ENCODE results near the gene LIPC.

The LIPC gene

GRCh38 chr15:58538225-58538727, 106.5 kb downstream of the LIPC start:
- DNase-seq (ENCODE audit: low read depth in 2 of 2), result no peak

GRCh38 chr15:58538901-58539300, 107.1 kb downstream of the LIPC start:
- DNase-seq (ENCODE audit: low read depth in 2 of 2), result no peak

DNA sequence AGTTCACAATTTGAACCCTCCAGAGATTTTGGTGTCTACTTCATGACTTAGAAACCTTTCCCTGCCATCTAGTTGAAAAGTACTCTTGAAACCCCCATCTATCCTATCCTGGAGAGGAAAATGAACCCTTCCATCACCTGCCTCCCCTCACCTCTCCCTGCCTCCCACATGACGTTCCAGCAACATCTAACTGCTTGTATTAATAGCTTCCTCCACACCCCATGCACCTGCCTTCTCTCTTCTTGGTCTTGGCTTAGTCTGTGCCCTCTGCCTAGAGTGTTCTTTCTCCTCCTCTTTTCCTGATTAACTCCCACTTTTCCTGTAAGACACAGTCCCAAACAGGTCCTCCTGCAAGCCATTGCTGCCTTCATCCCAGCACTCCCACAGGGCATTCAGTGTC, 107.8 kb downstream of the LIPC start:
- no peak for DNase-seq (ENCODE audit: low read depth in 2 of 2)

DNA sequence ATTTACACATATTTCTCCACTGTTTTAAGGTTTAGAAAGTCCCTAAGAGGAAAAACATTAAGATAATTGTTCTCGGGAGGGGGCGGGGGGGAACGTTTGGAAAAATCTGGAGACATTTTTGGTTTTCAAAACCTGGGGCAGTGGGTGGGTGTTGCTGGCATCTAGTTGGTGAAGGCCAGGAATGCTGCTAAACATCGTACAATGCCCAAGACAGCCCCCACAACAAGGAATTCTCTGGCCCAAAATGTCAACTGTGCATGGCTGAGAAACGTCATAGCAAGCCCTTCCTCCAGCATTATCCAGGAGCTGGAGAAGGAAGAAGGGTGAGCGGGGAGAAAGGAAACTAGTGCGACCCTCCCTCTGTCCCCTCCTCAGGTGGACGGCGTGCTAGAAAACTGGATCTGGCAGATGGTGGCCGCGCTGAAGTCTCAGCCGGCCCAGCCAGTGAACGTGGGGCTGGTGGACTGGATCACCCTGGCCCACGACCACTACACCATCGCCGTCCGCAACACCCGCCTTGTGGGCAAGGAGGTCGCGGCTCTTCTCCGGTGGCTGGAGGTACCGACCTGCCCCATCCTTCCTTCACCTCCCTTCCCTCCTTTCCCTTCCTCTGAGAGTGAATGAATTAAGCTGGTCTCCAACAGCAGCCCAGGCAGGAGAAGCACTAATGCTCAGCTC, 109.8 kb downstream of the LIPC start:
- no peak for DNase-seq (ENCODE audit: low read depth in 2 of 2)

GRCh38 chr15:58543664-58544335, 112.0 kb downstream of the LIPC start:
- no peak for DNase-seq (ENCODE audit: low read depth in 2 of 2)

DNA sequence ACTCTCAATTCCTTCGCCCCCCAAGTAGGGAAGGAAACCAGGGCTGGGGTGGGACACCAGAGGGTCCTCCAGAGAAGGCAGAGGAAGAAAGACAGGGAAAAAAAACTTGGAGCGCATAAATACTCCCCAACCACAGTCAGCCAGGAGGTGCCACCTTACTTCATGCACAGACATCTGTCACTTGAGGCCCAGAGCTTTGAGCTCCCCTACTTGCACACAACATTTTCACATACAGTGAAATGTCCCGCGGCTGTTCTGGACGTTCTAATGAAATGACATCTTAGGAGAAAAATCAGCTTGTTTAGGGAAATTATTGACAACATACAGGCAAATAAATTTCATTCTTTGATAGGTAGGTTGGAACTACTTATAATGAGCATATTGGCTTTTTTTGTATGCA, 113.0 kb downstream of the LIPC start:
- DNase-seq (ENCODE audit: low read depth in 2 of 2), result no peak

- DNase-seq (ENCODE audit: low read depth in 2 of 2), result peak; percentile 11 to 18
Observed at GRCh38 chr15:58545307-58546065, 113.7 kb downstream of the LIPC start.

DNA sequence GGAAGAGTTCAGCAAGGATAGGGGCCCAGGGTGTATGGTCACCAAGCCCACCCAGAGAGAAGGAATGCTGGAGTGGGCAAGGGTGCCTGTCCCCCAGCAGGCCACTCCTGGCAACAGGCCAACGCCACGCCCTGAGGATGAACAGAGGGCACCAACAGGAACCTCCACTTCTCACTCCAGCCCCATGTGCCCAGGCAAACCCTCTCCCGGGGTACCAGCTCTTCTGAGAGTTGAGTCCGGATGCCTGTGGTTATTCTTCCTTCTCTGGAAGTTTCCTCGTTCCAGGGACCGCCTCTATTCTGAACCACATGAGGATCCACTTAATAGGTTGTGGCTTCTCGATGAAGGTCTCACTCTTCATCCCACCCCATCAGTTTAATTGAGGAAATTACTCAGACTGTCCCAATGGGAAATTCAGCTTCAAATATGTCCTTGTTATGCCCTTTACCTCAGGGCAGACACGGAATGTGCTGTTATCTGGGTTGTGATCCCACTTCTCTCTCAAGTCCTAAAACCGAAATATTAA, 114.3 kb downstream of the LIPC start:
- no peak for DNase-seq (ENCODE audit: low read depth in 2 of 2)

GRCh38 chr15:58546635-58547627, 115.1 kb downstream of the LIPC start:
- no peak for DNase-seq (ENCODE audit: low read depth in 2 of 2)

DNA sequence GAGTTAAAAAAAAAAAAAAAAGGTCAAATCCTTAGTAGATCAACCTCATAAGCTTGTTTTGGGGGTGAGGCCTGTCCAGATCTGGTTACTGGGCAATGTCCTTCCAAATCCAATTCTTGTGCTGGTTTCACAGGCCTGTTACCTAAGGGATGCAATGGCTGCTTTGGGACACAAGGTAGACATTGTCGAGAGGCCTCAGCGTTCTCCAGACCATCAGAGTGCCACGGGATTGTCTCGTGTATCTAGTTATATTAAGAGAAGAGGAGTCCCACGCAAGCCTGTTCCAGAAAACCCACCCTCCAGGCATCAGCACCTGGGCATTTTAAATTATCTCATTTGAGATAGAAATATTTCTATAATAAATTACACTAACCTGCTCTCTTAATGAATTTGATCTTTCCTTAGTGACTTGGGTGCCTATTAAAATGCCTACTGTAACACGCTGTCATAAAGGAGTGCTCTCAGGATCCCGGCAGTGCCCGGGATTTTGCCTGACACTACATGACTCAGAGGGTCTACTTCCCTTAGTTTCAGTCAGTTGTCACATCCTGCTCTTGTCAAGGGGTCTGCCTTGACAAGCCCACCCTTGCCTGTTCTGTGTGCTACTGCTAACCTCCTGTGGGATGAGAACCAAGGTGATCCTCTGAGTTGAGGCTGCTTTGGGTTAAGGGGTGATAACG, 116.0 kb downstream of the LIPC start:
- no peak for DNase-seq (ENCODE audit: low read depth in 2 of 2)

GRCh38 chr15:58548308-58549012, 116.7 kb downstream of the LIPC start:
- no peak for DNase-seq (ENCODE audit: low read depth in 2 of 2)

DNA sequence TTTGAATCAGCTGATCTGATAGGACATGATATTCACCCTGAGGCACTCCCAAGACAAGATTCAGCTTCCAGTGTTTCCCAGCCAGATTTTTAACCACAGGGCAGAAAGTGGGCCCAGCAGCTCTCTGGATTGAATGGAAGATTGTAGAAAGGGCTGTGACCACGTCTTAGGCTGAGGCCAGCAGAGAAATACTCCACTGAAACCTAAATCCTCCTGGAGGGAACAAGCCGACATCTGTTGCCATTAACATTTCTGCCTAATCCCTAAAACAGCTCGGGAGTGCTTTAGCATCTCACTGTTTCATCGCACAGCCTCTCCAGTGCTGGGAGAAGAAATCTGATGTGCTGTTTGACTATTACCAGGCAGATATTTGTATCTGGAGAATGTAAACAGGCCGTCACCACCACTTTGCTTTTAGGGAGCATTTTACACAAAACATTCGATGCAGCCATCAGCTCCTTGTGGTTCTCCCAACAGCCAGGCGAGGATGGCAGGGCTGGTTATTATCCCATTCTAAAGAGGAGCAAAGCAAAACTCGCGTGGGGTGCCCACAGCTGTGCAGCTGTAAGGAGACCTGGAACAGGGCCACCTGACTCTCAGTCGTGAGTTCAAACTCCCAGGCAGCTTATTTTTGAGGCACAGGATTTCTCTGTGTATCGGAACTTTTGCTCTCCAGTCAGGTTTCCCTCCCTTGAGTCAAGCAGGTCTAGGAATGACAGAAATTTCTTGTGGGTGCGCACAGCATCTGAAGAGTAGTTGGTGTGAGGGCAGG, 117.4 kb downstream of the LIPC start:
- DNase-seq (ENCODE audit: low read depth in 2 of 2), result no peak

GRCh38 chr15:58549785-58550074, 117.9 kb downstream of the LIPC start:
- no peak for DNase-seq (ENCODE audit: low read depth in 2 of 2)

DNA sequence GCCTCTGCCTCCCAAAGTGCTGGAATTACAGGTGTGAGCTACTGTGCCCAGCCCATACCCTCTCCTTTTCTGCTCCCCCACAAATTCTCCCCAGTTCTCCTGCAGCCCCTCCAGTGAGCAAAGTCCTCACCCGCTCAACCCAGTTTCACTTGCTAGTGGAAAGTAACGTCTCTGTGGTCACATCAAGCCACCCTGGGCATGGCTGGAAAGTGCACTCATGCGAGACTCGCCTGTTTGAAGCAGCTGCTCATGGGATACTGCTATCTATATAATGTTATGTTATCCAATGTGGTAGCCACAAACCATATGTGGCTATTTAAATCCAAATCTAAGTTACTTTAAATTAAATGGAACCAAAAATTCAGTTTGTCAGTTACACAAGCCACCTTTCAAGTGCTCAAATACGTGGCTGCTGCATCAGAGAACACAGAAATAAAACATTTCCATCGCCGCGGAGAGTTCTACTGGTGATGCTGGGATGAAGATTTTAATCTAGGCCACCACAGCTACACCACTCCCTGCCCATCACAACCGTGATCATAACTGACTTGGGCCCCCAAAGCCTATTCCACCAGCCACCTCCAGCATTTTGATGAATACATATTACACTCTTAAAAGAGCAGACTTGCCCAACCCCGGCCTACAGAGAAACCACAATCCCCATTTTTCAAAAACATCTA, 119.4 kb downstream of the LIPC start:
- no peak for DNase-seq (ENCODE audit: low read depth in 2 of 2)

DNA sequence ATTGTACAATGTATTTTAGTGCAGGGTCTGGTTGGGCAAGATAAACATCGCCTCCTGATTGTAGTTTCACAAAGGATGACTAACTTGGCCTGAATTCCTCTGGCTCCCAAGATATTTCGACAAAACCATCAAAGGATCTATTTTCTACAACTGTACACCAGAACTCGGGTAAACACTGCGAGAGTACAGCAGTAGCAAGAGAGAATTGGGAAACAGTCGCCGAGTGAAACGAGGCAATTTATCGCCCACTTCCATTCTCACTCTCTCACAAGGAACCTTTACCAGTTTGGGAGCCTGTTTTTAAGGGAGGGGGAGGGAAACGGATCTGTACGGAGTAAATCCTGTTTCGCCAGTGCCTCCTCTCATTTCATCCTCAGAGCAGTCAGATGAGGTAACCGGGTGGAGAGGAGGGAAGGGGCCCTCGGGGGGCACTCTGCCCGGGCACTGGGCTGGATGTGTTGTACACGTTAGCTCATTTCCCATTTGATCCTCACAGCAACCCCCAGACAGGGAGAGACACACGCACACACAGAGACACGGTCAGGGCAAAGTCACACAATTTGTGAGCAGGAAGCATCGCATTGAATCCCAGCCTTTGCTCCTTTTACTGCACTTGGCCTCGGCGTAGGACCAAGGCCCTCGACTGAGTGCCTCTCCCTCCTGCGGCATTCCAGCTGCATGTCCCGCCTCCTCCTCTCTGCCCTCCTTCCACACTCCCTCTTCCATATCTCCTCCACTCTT, 120.1 kb downstream of the LIPC start:
- no peak for DNase-seq (ENCODE audit: low read depth in 2 of 2)

- DNase-seq (ENCODE audit: low read depth in 2 of 2), result no peak
Observed at GRCh38 chr15:58552505-58553364, 120.9 kb downstream of the LIPC start.

DNA sequence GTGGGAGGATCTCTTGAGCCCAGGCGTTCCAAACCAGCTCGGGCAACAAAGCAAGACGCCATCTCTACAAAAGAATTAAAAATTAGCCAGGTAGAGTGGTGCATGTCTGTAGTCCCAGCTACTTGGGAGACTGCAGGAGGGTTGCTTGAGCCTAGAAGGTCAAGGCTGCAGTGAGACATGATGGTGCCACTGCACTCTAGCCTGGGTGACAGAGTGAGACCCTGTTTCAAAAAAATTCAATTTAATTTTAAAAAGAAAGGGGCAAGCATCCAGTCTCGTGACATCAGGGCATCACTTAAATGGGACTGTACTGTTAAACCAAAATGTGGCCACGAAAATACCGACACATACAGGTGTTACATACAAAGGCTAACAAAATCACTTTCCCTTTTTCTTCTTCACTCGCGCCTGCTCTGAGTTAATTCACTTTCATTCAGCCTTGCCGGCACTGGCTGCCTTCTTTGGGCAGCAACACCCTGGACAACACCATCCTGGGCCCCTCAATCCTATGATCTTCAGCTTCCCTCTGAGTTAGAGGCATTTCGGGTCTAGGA, 121.7 kb downstream of the LIPC start:
- DNase-seq (ENCODE audit: low read depth in 2 of 2), result no peak

All from stimulated activated CD8-positive, alpha-beta memory T cell treated with anti-CD3 and anti-CD28 coated beads, Interleukin-7, amount 100 ng/mL, for 4 hours (primary cell).